Measurements from ENCODE around the gene BTG2.

Gene BTG2

GRCh38 chr1:203276916-203277545 is 28.3 kb upstream of the BTG2 start:
- DNase-seq = no peak

- DNase-seq = peak; percentile 54
These were observed 27.0 kb upstream of the BTG2 start for GRCh38 chr1:203278082-203278884.

GRCh38 chr1:203278885-203279406 is 26.4 kb upstream of the BTG2 start:
- no peak for DNase-seq

GRCh38 chr1:203280061-203280460 is 25.3 kb upstream of the BTG2 start:
- no peak for DNase-seq

GRCh38 chr1:203281033-203281432 is 24.3 kb upstream of the BTG2 start:
- DNase-seq = no peak

- no peak for DNase-seq
These were observed 23.3 kb upstream of the BTG2 start for GRCh38 chr1:203281851-203282661.

GRCh38 chr1:203282720-203283542 is 22.4 kb upstream of the BTG2 start:
- DNase-seq = no peak

GRCh38 chr1:203283597-203283996 is 21.7 kb upstream of the BTG2 start:
- no peak for DNase-seq

GRCh38 chr1:203284411-203285123 is 20.8 kb upstream of the BTG2 start:
- DNase-seq = no peak

GRCh38 chr1:203286161-203286984 is 18.9 kb upstream of the BTG2 start:
- no peak for DNase-seq

GRCh38 chr1:203287109-203287893 is 18.0 kb upstream of the BTG2 start:
- peak; percentile 83 for DNase-seq

- no peak for DNase-seq
These were observed 17.4 kb upstream of the BTG2 start for GRCh38 chr1:203287898-203288297.

- no peak for DNase-seq
These were observed 16.9 kb upstream of the BTG2 start for GRCh38 chr1:203288400-203288799.

GRCh38 chr1:203289281-203289981 is 15.9 kb upstream of the BTG2 start:
- peak; percentile 96 for DNase-seq

- no peak for DNase-seq
These were observed 15.4 kb upstream of the BTG2 start for GRCh38 chr1:203289982-203290260.

- peak; percentile 96 for DNase-seq
These were observed 14.8 kb upstream of the BTG2 start for GRCh38 chr1:203290261-203291089.

- DNase-seq = no peak
These were observed 13.9 kb upstream of the BTG2 start for GRCh38 chr1:203291201-203292096.

GRCh38 chr1:203295796-203296195 is 9.5 kb upstream of the BTG2 start:
- DNase-seq = no peak

Data from CD4-positive, alpha-beta T cell treated with Interleukin-4 for 4 hours (primary cell).